Naive thymus-derived CD4-positive, alpha-beta T cell (primary cell): ENCODE measurements around the gene AMHR2. TPM values are rescaled to one million over a fixed set of nuclear protein-coding genes. Genes with fewer than 3 reads are reported as not detected.
"Not testable (repeated sequence)": the region's sequence is repeated elsewhere in the genome, so short reads cannot be mapped to it uniquely, and the experiment has no call there.

Source experiments
- ATAC-seq: fragments of 150-1000 bp; cut with Tn5 transposase; 2 replicates; pipeline ENCODE4 v1.10.0; 2021; ENCODE audit warnings: mild to moderate bottlenecking, moderate library complexity
- CTCF ChIA-PET: fragments of 350-600 bp; sonication (Branson Sonifier 250); formaldehyde crosslinking; loops from one replicate; lab custom pipeline; 2021; ENCODE audit warnings: antibody characterized with exemption; lab: Charles Lee
- POLR2A ChIA-PET: fragments of 350-600 bp; sonication (Branson Sonifier 250); formaldehyde crosslinking; loops from one replicate; lab custom pipeline; 2021; ENCODE audit warnings: antibody characterized with exemption, inconsistent platforms; lab: Charles Lee
- DNase-seq, 9 donors: peaks; one replicate each; pipeline versions ENCODE4 v3.0.0 to v3.0.0-alpha.2; 2020 to 2022; ENCODE audit warnings: mixed read lengths in 1 of 9
- H3K27ac ChIP-seq: one replicate; pipeline ENCODE4 v1.7.0; 2013; ENCODE audit warnings: mild to moderate bottlenecking, low read depth, low read length, moderate library complexity
- H3K27me3 ChIP-seq, 2 donors: one replicate each; pipeline ENCODE4 v1.7.0; 2013; ENCODE audit warnings: low read length in 2 of 2, mild to moderate bottlenecking in 2 of 2, moderate library complexity in 2 of 2; ENCODE audit not compliant: control insufficient read depth in 2 of 2, insufficient read depth in 2 of 2
- H3K36me3 ChIP-seq, 3 experiments: 1 replicate in 2 of 3; 2 replicates in 1 of 3; pipeline ENCODE4 v1.7.0; 2013; ENCODE audit warnings: low read length in 3 of 3, mild to moderate bottlenecking in 3 of 3, moderate library complexity in 1 of 3; ENCODE audit not compliant: insufficient read depth in 3 of 3, control insufficient read depth in 2 of 3
- H3K4me1 ChIP-seq, 2 donors: one replicate each; pipeline ENCODE4 v1.7.0; 2013; ENCODE audit warnings: low read length in 2 of 2, mild to moderate bottlenecking in 2 of 2, moderate library complexity in 1 of 2; ENCODE audit not compliant: control insufficient read depth in 2 of 2, insufficient read depth in 2 of 2
- H3K4me3 ChIP-seq: 2 replicates; pipeline ENCODE4 v1.7.0; 2013; ENCODE audit warnings: mild to moderate bottlenecking, low read length
- H3K9me3 ChIP-seq, 3 experiments: 1 replicate in 2 of 3; 2 replicates in 1 of 3; pipeline ENCODE4 v1.7.0; 2013; ENCODE audit warnings: low read length in 3 of 3; ENCODE audit not compliant: control insufficient read depth in 2 of 3
- H3K27ac Mint-ChIP-seq, 9 donors: one replicate each; pipeline ENCODE4 v1.8.0; 2020 to 2022; ENCODE audit warnings: mixed read lengths in 9 of 9, mild to moderate bottlenecking in 8 of 9, moderate library complexity in 5 of 9, inconsistent platforms in 2 of 9
- H3K27me3 Mint-ChIP-seq, 5 donors: one replicate each; pipeline ENCODE4 v1.8.0; 2021 to 2022; ENCODE audit warnings: mixed read lengths in 5 of 5, mild to moderate bottlenecking in 1 of 5
- H3K36me3 Mint-ChIP-seq, 5 donors: one replicate each; pipeline ENCODE4 v1.8.0; 2020 to 2022; ENCODE audit warnings: mixed read lengths in 5 of 5, mild to moderate bottlenecking in 3 of 5, inconsistent platforms in 1 of 5
- H3K4me1 Mint-ChIP-seq, 7 donors: one replicate each; pipeline ENCODE4 v1.8.0; 2020 to 2022; ENCODE audit warnings: mixed read lengths in 7 of 7, mild to moderate bottlenecking in 3 of 7, inconsistent platforms in 1 of 7
- H3K4me3 Mint-ChIP-seq, 10 donors: one replicate each; pipeline ENCODE4 v1.8.0; 2020 to 2022; ENCODE audit warnings: mild to moderate bottlenecking in 10 of 10, mixed read lengths in 10 of 10, moderate library complexity in 6 of 10, inconsistent platforms in 2 of 10
- H3K9me3 Mint-ChIP-seq, 11 donors: one replicate each; pipeline ENCODE4 v1.8.0; 2020 to 2022; ENCODE audit warnings: mixed read lengths in 11 of 11, mild to moderate bottlenecking in 4 of 11, inconsistent platforms in 1 of 11, moderate library complexity in 1 of 11
- intact Hi-C, 2 donors: fragments of 100-400 bp; cut with micrococcal nuclease; formaldehyde crosslinking; loops; one replicate each; pipeline ENCODE4 v1.15.1; 2023
- polyA plus RNA-seq, 2 donors: library from polyadenylated mRNA; unstranded; fragments of 300-500 nt; fragmentation: Illumina TruSeq; gene quantifications; one replicate each; pipeline ENCODE4 v1.2.3, GENCODE V29; 2021
- total RNA-seq, 6 experiments: library from RNA in 5 of 6; stranded (reverse) in 5 of 6; gene quantifications; 1 replicate in 5 of 6; 2 replicates in 1 of 6; pipeline ENCODE4 v1.2.3 and lab custom pipeline; 2021 to 2026

The AMHR2 gene
- total and polyA plus RNA-seq, 7 experiments from 2014 or later, result not detected

GRCh38 chr12:53425515-53426150, 2.0 kb downstream of the AMHR2 start:
- Mint-ChIP-seq H3K4me3 (no peak overlapping the region), H3K27ac (peak overlapping the region in 1 of 9 donors; percentile 72), H3K9me3 (no peaks in the 10 kb centered on the region), H3K27me3 (no peaks in the 10 kb centered on the region), H3K36me3 (no peaks in the 10 kb centered on the region), H3K4me1 (peaks cover 4 to 14% (median 6%) of the 10 kb centered on the region in 7 donors)
- H3K9me3 ChIP-seq, result no peaks in the 10 kb centered on the region
- H3K4me3 ChIP-seq, result no peak overlapping the region
- H3K27me3 ChIP-seq, result no peaks in the 10 kb centered on the region
- no peak for ATAC-seq
- intact Hi-C loops, result no loop called here
- ChIA-PET CTCF (interaction anchor here (0.6 to 1.9 kb wide), 3 partner anchors 73 to 80 kb away, joined by 4 to 9 read pairs (median 4); no protein-coding TSS in a partner anchor), POLR2A (interaction anchor here (0.6 to 1.3 kb wide), 4 partner anchors 26 to 81 kb away, joined by 3 to 4 read pairs (median 4); no protein-coding TSS in a partner anchor)
- H3K4me1 ChIP-seq, result peaks cover 3 to 4% of the 10 kb centered on the region in 2 donors
- DNase-seq, result no peak
- H3K36me3 ChIP-seq, result no peaks in the 10 kb centered on the region
- no peak overlapping the region for H3K27ac ChIP-seq

- ChIA-PET CTCF (interaction anchor here (1.2 to 1.6 kb wide), 2 partner anchors 76 to 81 kb away, joined by 5 read pairs; no protein-coding TSS in a partner anchor), POLR2A (interaction anchor here (0.5 to 0.9 kb wide), 2 partner anchors 46 to 59 kb away, joined by 3 to 4 read pairs; no protein-coding TSS in a partner anchor)
Measured at GRCh38 chr12:53427905-53428594, 4.4 kb downstream of the AMHR2 start.

GRCh38 chr12:53428741-53429140, 5.1 kb downstream of the AMHR2 start:
- CTCF ChIA-PET, result interaction anchor here (1.2 to 1.6 kb wide), 2 partner anchors 77 to 80 kb away, joined by 5 read pairs; no protein-coding TSS in a partner anchor
- intact Hi-C loops, result no loop called here

More at GRCh38 chr12:53427905-53428594, 4.4 kb downstream of the AMHR2 start:
- H3K27ac ChIP-seq, result no peak overlapping the region
- no peak for ATAC-seq
- Mint-ChIP-seq H3K9me3 (no peaks in the 10 kb centered on the region), H3K36me3 (no peaks in the 10 kb centered on the region), H3K27me3 (no peaks in the 10 kb centered on the region), H3K4me3 (no peak overlapping the region), H3K4me1 (peaks cover 0 to 4% (median 0%) of the 10 kb centered on the region in 7 donors), H3K27ac (peak overlapping the region in 3 of 9 donors; percentile 10 to 33 (median 16))
- H3K36me3 ChIP-seq, result no peaks in the 10 kb centered on the region
- intact Hi-C loops, result no loop called here
- H3K9me3 ChIP-seq, result no peaks in the 10 kb centered on the region
- no peak overlapping the region for H3K4me3 ChIP-seq
- H3K4me1 ChIP-seq, result no peaks in the 10 kb centered on the region
- no peaks in the 10 kb centered on the region for H3K27me3 ChIP-seq
- DNase-seq, result no peak

DNA sequence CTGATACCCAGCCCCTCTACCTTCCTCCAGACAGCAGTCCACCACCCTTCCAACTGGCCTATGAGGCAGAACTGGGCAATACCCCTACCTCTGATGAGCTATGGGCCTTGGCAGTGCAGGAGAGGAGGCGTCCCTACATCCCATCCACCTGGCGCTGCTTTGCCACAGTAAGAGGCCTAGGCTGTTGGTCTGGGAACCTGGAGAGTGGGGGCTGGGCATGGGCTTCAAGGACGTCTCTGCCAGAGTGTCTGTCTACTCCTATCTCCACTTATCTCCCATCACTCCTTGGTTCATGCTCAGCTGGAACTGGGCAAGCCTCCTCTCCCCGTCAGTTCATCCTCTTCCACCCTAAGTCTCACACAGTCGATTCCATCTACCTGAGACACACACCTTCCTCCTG, 6.5 kb downstream of the AMHR2 start:
- H3K4me1 ChIP-seq, result no peaks in the 10 kb centered on the region
- ChIA-PET CTCF (interaction anchor here (0.8 to 1.1 kb wide), 2 partner anchors 9 to 78 kb away, joined by 3 to 4 read pairs; no protein-coding TSS in a partner anchor), POLR2A (interaction anchor here (0.7 to 1.7 kb wide), 2 partner anchors 11 to 51 kb away, joined by 3 to 7 read pairs; partner anchors contain the start of gene PRR13)
- no peaks in the 10 kb centered on the region for H3K27me3 ChIP-seq
- peak overlapping the region in 2 of 9 donors; percentile 9 to 25 for H3K27ac Mint-ChIP-seq
- no peaks in the 10 kb centered on the region for H3K27me3 Mint-ChIP-seq
- ATAC-seq (no peak), DNase-seq (no peak)
- intact Hi-C loops, result no loop called here
- no peaks in the 10 kb centered on the region for H3K9me3 ChIP-seq
- H3K4me3 ChIP-seq, result no peak overlapping the region
- no peak overlapping the region for H3K4me3 Mint-ChIP-seq
- no peaks in the 10 kb centered on the region for H3K36me3 ChIP-seq
- no peak overlapping the region for H3K27ac ChIP-seq
- H3K4me1 Mint-ChIP-seq, result peaks cover 0 to 4% (median 0%) of the 10 kb centered on the region in 7 donors
- no peaks in the 10 kb centered on the region for H3K36me3 Mint-ChIP-seq
- no peaks in the 10 kb centered on the region for H3K9me3 Mint-ChIP-seq

More at GRCh38 chr12:53428741-53429140, 5.1 kb downstream of the AMHR2 start:
- no peak overlapping the region for H3K4me3 Mint-ChIP-seq
- no peaks in the 10 kb centered on the region for H3K36me3 ChIP-seq
- no peaks in the 10 kb centered on the region for H3K36me3 Mint-ChIP-seq
- no peak overlapping the region for H3K4me3 ChIP-seq
- H3K27me3 ChIP-seq, result no peaks in the 10 kb centered on the region
- H3K4me1 Mint-ChIP-seq, result peaks cover 0 to 4% (median 0%) of the 10 kb centered on the region in 7 donors
- ATAC-seq (no peak), DNase-seq (no peak)
- POLR2A ChIA-PET, result interaction anchor here (0.5 to 0.9 kb wide), 2 partner anchors 47 to 60 kb away, joined by 3 to 4 read pairs; no protein-coding TSS in a partner anchor
- H3K4me1 ChIP-seq, result no peaks in the 10 kb centered on the region
- H3K27ac Mint-ChIP-seq, result no peak overlapping the region
- H3K27me3 Mint-ChIP-seq, result no peaks in the 10 kb centered on the region
- no peaks in the 10 kb centered on the region for H3K9me3 ChIP-seq
- H3K9me3 Mint-ChIP-seq, result no peaks in the 10 kb centered on the region
- H3K27ac ChIP-seq, result no peak overlapping the region

DNA sequence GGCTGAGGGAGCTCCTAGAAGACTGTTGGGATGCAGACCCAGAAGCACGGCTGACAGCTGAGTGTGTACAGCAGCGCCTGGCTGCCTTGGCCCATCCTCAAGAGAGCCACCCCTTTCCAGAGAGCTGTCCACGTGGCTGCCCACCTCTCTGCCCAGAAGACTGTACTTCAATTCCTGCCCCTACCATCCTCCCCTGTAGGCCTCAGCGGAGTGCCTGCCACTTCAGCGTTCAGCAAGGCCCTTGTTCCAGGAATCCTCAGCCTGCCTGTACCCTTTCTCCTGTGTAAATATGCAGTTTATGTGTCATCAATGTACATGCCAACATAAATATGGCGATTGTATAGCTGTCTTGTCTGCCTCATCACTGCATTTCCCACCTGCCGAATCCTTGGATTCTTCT, 7.5 kb downstream of the AMHR2 start:
- no peaks in the 10 kb centered on the region for H3K27me3 ChIP-seq
- H3K9me3 Mint-ChIP-seq, result no peaks in the 10 kb centered on the region
- H3K27me3 Mint-ChIP-seq, result no peaks in the 10 kb centered on the region
- H3K4me1 ChIP-seq, result no peaks in the 10 kb centered on the region
- no peaks in the 10 kb centered on the region for H3K36me3 ChIP-seq
- CTCF ChIA-PET, result interaction anchor here (1.1 to 1.3 kb wide), 2 partner anchors 10 to 79 kb away, joined by 3 to 4 read pairs; no protein-coding TSS in a partner anchor
- H3K36me3 Mint-ChIP-seq, result no peaks in the 10 kb centered on the region
- H3K27ac Mint-ChIP-seq, result no peak overlapping the region
- no peaks in the 10 kb centered on the region for H3K9me3 ChIP-seq
- H3K4me1 Mint-ChIP-seq, result peaks cover 0 to 4% (median 0%) of the 10 kb centered on the region in 7 donors
- intact Hi-C loops, result no loop called here
- no peak overlapping the region for H3K4me3 ChIP-seq
- H3K4me3 Mint-ChIP-seq, result no peak overlapping the region
- POLR2A ChIA-PET, result interaction anchor here (0.6 to 0.7 kb wide), 2 partner anchors 10 to 50 kb away, joined by 3 read pairs; no protein-coding TSS in a partner anchor
- DNase-seq, result no peak
- no peak overlapping the region for H3K27ac ChIP-seq
- ATAC-seq, result no peak

DNA sequence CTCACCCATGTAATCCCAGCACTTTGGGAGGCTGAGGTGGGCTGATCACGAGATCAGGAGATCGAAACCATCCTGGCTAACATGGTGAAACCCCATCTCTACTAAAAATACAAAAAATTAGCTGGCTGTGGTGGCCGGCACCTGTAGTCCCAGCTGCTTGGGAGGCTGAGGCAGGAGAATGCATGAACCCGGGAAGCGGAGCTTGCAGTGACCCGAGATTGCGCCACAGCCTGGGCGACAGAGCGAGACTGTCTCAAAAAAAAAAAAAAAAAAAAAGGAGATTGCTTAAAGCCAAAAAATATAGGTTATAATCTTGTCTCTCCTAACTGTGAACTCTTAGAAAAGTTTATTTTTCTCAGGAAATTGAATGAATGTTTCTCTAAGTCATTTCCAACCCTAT, 11.7 kb downstream of the AMHR2 start:
- ATAC-seq, DNase-seq, POLR2A ChIA-PET, H3K27ac Mint-ChIP-seq, H3K9me3 Mint-ChIP-seq, H3K36me3 Mint-ChIP-seq, H3K9me3 ChIP-seq, H3K27me3 ChIP-seq, H3K4me1 ChIP-seq, H3K4me1 Mint-ChIP-seq, H3K36me3 ChIP-seq, H3K27ac ChIP-seq, intact Hi-C loops, H3K4me3 Mint-ChIP-seq, H3K4me3 ChIP-seq, H3K27me3 Mint-ChIP-seq: not testable (repeated sequence)
- CTCF ChIA-PET, result interaction anchor here (0.7 kb wide), 1 partner anchor 18 kb away, joined by 4 read pairs; no protein-coding TSS in a partner anchor
